Glomerular visceral epithelial cell (primary cell): ENCODE data around the gene MUC22.

ENCODE experiments used
- DNase-seq: peaks from one replicate; pipeline ENCODE4 v3.0.0-alpha.2; 2016; ENCODE audit errors: extremely low spot score

MUC22 gene

GRCh38 chr6:31079656-31080261 lies 69.5 kb downstream of the MUC22 start:
- peak; percentile 71 for DNase-seq

DNA sequence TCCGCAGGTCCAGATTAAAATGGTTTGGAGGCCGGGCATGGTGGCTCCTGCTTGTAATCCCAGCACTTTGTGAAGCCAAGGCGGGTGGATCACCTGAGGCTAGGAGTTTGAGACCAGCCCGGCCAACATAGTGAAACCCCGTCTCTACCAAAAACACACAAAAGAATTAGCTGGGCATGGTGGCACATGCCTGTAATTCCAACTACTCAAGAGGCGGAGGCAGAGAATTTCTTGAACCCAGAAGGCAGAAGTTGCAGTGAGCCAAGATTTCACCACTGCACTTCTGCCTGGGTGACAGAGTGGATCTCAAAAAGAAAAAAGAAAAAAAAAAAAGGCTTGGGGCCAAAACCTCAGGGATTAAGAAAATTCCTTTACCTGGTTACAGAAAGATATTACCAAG lies 71.6 kb downstream of the MUC22 start:
- no peak for DNase-seq

GRCh38 chr6:31083742-31084354 lies 73.6 kb downstream of the MUC22 start:
- DNase-seq: peak; percentile 53
